HepG2 (cell line): ENCODE results near the gene ZFHX3. TPM values are rescaled to one million over a fixed set of nuclear protein-coding genes. Genes with fewer than 3 reads are reported as not detected.

ENCODE experiments used
- ADNP ChIP-seq: sonication (generic); formaldehyde crosslinking; IDR thresholded peaks from 2 replicates; pipeline ENCODE4 v1.4.0; 2020; ENCODE audit warnings: missing genetic modification reagents
- CENPX ChIP-seq: sonication (generic); formaldehyde crosslinking; IDR thresholded peaks from 2 replicates; pipeline ENCODE4 v1.9.0; 2021; ENCODE audit warnings: mild to moderate bottlenecking, missing genetic modification reagents, moderate library complexity
- HDAC1 ChIP-seq: sonication (generic); formaldehyde crosslinking; IDR thresholded peaks from 2 replicates; pipeline ENCODE4 v1.5.1; 2020; ENCODE audit warnings: mild to moderate bottlenecking, missing genetic modification reagents
- KLF16 ChIP-seq, 2 experiments: sonication (generic) in 1 of 2; formaldehyde crosslinking in 1 of 2; IDR thresholded peaks; 2 replicates each; pipeline versions ENCODE4 v1.6.1 to v1.8.0; 2016 to 2023; ENCODE audit warnings: missing genetic modification reagents in 2 of 2, missing compliant biosample characterization in 1 of 2
- PITX1 ChIP-seq: sonication (generic); formaldehyde crosslinking; IDR thresholded peaks from 2 replicates; pipeline ENCODE4 v1.5.1; 2020; ENCODE audit warnings: mild to moderate bottlenecking, missing genetic modification reagents
- RAD51 ChIP-seq: fragments of 450-650 bp; IDR thresholded peaks from 2 replicates; pipeline ENCODE4 v1.6.1; 2016; ENCODE audit warnings: borderline replicate concordance
- SNAPC2 ChIP-seq: sonication (generic); formaldehyde crosslinking; IDR thresholded peaks from 2 replicates; pipeline ENCODE4 v1.8.1; 2022; ENCODE audit warnings: mild to moderate bottlenecking, missing genetic modification reagents
- TCF7 ChIP-seq: sonication (generic); IDR thresholded peaks from 2 replicates; pipeline ENCODE4 v1.6.1; 2016; ENCODE audit warnings: antibody characterized with exemption, low read depth
- THYN1 ChIP-seq: sonication (generic); formaldehyde crosslinking; IDR thresholded peaks from 2 replicates; pipeline ENCODE4 v1.8.1; 2023; ENCODE audit warnings: low read depth, mild to moderate bottlenecking, moderate library complexity, missing genetic modification reagents, borderline replicate concordance
- ZKSCAN1 ChIP-seq: fragments of 150-350 bp; IDR thresholded peaks from 2 replicates; pipeline ENCODE4 v1.6.1; 2014; ENCODE audit warnings: low read length
- ZKSCAN8 ChIP-seq: IDR thresholded peaks from 2 replicates; pipeline ENCODE4 v1.6.1; 2016; ENCODE audit warnings: borderline replicate concordance, missing genetic modification reagents, missing compliant biosample characterization
- ZNF24 ChIP-seq: fragments of 450-650 bp; IDR thresholded peaks from 2 replicates; pipeline ENCODE4 v1.6.1; 2017; ENCODE audit warnings: antibody characterized with exemption, mild to moderate bottlenecking
- ZNF275 ChIP-seq: sonication (generic); formaldehyde crosslinking; IDR thresholded peaks from 2 replicates; pipeline ENCODE4 v1.8.0; 2022; ENCODE audit warnings: missing genetic modification reagents, mild to moderate bottlenecking, inconsistent platforms, borderline replicate concordance
- ZNF367 ChIP-seq: sonication (generic); formaldehyde crosslinking; IDR thresholded peaks from 2 replicates; pipeline ENCODE4 v1.4.0; 2020; ENCODE audit warnings: missing genetic modification reagents, borderline replicate concordance
- ZNF468 ChIP-seq: sonication (generic); formaldehyde crosslinking; IDR thresholded peaks from 2 replicates; pipeline ENCODE4 v1.8.0; 2022; ENCODE audit warnings: mild to moderate bottlenecking, moderate library complexity, missing genetic modification reagents
- ZNF543 ChIP-seq: sonication (generic); formaldehyde crosslinking; IDR thresholded peaks from 2 replicates; pipeline ENCODE4 v1.4.0; 2020; ENCODE audit warnings: mild to moderate bottlenecking, missing genetic modification reagents
- ZNF558 ChIP-seq: sonication (generic); formaldehyde crosslinking; IDR thresholded peaks from 2 replicates; pipeline ENCODE4 v1.9.0; 2022; ENCODE audit warnings: mild to moderate bottlenecking, missing genetic modification reagents, borderline replicate concordance
- ZNF605 ChIP-seq: sonication (generic); formaldehyde crosslinking; IDR thresholded peaks from 2 replicates; pipeline ENCODE4 v1.8.0; 2022; ENCODE audit warnings: mild to moderate bottlenecking, missing genetic modification reagents
- ZNF672 ChIP-seq: sonication (generic); formaldehyde crosslinking; IDR thresholded peaks from 2 replicates; pipeline ENCODE4 v1.8.1; 2022; ENCODE audit warnings: missing genetic modification reagents
- ZNF724P ChIP-seq: sonication (generic); formaldehyde crosslinking; IDR thresholded peaks from 2 replicates; pipeline ENCODE4 v1.8.0; 2022; ENCODE audit warnings: missing genetic modification reagents, borderline replicate concordance
- ZNF879 ChIP-seq: sonication (generic); formaldehyde crosslinking; IDR thresholded peaks from 2 replicates; pipeline ENCODE4 v1.8.1; 2023; ENCODE audit warnings: missing genetic modification reagents
- polyA plus RNA-seq, 8 experiments: library from polyadenylated mRNA; depleted of rRNA in 3 of 8; stranded (reverse) in 7 of 8; unstranded in 1 of 8; fragments of >200 nt; fragmentation: Illumina TruSeq in 4 of 8; extraction: Trizol in 4 of 8; gene quantifications; 2 replicates each; pipeline versions ENCODE4 v1.2.1 to v1.2.3, GENCODE V29; 2011 to 2016; ENCODE audit warnings: low read depth in 4 of 8, missing spikeins in 1 of 8, mixed read lengths in 1 of 8; ENCODE audit not compliant: insufficient read depth in 1 of 8
- total RNA-seq, 5 experiments: library from RNA; depleted of rRNA; stranded (reverse); fragments of >200 nt; fragmentation: Illumina TruSeq; extraction: Trizol; gene quantifications; 2 replicates each; pipeline ENCODE4 v1.2.3, GENCODE V29; 2016; ENCODE audit warnings: low read depth in 1 of 5
- TF ChIP-seq, protein P1 (sequence below): sonication (generic); formaldehyde crosslinking; IDR thresholded peaks from 2 replicates; pipeline ENCODE4 v1.5.0; 2020; ENCODE audit warnings: missing genetic modification reagents, mild to moderate bottlenecking, borderline replicate concordance
- TF ChIP-seq, protein P2 (sequence below): sonication (generic); formaldehyde crosslinking; IDR thresholded peaks from 2 replicates; pipeline ENCODE4 v1.8.1; 2023; ENCODE audit warnings: mild to moderate bottlenecking, inconsistent platforms, moderate library complexity, missing genetic modification reagents, borderline replicate concordance
- TF ChIP-seq, protein P3 (sequence below): sonication (generic); formaldehyde crosslinking; IDR thresholded peaks from 2 replicates; pipeline ENCODE4 v1.8.1; 2022; ENCODE audit warnings: low read depth, mild to moderate bottlenecking, missing genetic modification reagents

Gene ZFHX3
- total and polyA plus RNA-seq, 2 of the 13 experiments (the other 11 are each of a cell fraction or from before 2014, with no cell fraction given), result 5.0 to 6.0 TPM

DNA sequence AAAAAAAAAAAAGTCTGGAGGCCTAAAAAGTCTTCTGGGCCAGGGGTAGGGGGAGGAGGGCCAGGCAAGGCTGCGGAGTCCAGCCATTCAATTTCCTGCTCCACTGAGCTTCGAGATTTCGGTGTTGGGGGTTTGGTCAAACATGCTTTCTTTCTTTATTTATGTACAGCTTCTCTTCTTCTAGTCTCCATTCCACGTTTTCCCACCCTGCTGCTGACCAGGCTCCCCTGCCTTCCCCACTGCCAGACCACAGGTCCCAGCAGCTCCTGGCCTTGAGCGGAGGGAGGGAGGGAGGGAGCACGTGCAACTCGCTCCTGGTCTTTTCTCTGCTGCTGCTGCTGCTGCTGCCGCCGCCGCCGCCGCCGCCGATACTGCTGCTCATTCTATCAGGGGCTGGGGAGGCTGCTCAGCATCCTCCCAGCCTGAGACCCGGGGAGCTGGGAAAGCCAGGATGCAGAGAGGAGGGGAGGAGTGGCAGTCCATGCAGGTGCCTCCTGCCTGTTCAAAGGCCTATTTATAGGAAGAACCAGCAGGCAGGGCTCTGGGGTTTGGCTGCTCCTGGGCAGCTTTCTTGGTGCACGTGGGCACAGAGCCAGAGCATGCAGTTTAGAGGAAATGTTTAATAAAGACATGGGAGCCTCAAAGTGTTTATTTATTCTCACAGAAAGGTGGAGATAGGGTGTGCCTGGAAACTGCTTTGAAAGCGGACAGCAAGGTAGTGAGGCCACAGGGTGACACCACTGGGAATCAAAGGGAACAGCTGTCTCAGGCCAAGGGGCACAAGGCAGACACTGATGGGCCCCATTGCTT lies 23.4 kb upstream of the ZFHX3 start (continued):
- TF ChIP-seq, protein P1, sequence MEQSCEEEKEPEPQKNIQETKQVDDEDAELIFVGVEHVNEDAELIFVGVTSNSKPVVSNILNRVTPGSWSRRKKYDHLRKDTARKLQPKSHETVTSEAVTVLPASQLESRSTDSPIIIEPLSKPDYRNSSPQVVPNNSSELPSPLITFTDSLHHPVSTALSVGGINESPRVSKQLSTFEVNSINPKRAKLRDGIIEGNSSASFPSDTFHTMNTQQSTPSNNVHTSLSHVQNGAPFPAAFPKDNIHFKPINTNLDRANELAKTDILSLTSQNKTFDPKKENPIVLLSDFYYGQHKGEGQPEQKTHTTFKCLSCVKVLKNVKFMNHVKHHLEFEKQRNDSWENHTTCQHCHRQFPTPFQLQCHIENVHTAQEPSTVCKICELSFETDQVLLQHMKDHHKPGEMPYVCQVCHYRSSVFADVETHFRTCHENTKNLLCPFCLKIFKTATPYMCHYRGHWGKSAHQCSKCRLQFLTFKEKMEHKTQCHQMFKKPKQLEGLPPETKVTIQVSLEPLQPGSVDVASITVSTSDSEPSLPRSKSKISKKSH (CRISPR knock-in tag), result peak; percentile 72; the same call in 1 of the 2 replicates
- TF ChIP-seq, protein P2, sequence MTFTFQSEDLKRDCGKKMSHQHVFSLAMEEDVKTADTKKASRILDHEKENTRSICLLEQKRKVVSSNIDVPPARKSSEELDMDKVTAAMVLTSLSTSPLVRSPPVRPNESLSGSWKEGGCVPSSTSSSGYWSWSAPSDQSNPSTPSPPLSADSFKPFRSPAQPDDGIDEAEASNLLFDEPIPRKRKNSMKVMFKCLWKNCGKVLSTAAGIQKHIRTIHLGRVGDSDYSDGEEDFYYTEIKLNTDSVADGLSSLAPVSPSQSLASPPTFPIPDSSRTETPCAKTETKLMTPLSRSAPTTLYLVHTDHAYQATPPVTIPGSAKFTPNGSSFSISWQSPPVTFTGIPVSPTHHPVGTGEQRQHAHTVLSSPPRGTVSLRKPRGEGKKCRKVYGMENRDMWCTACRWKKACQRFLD (CRISPR knock-in tag), result no peak
- no peak for TF ChIP-seq ZNF879
- peak; percentile 53; the same call in 1 of the 2 replicates for TF ChIP-seq ZNF724P (CRISPR knock-in tag)
- TF ChIP-seq THYN1 (CRISPR knock-in tag), result no peak
- no peak for TF ChIP-seq ADNP (CRISPR knock-in tag)
- no peak for TF ChIP-seq ZNF24
- peak; percentile 28; the same call in 1 of the 2 replicates for TF ChIP-seq HDAC1 (CRISPR knock-in tag)
- TF ChIP-seq ZNF275, result peak; percentile 63; the same call in 1 of the 2 replicates
- TF ChIP-seq TCF7, result no peak
- TF ChIP-seq SNAPC2 (CRISPR knock-in tag), result no peak
- peak; percentile 32; the same call in 1 of the 2 replicates for TF ChIP-seq ZNF605 (CRISPR knock-in tag)
- TF ChIP-seq, protein P3, sequence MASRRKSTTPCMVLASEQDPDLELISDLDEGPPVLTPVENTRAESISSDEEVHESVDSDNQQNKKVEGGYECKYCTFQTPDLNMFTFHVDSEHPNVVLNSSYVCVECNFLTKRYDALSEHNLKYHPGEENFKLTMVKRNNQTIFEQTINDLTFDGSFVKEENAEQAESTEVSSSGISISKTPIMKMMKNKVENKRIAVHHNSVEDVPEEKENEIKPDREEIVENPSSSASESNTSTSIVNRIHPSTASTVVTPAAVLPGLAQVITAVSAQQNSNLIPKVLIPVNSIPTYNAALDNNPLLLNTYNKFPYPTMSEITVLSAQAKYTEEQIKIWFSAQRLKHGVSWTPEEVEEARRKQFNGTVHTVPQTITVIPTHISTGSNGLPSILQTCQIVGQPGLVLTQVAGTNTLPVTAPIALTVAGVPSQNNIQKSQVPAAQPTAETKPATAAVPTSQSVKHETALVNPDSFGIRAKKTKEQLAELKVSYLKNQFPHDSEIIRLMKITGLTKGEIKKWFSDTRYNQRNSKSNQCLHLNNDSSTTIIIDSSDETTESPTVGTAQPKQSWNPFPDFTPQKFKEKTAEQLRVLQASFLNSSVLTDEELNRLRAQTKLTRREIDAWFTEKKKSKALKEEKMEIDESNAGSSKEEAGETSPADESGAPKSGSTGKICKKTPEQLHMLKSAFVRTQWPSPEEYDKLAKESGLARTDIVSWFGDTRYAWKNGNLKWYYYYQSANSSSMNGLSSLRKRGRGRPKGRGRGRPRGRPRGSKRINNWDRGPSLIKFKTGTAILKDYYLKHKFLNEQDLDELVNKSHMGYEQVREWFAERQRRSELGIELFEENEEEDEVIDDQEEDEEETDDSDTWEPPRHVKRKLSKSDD (CRISPR knock-in tag), result no peak
- no peak for TF ChIP-seq ZNF468 (CRISPR knock-in tag)
- no peak for TF ChIP-seq CENPX (CRISPR knock-in tag)
- TF ChIP-seq ZNF367, result no peak
- peak; percentile 54; the same call in 1 of the 2 replicates for TF ChIP-seq ZKSCAN8 (CRISPR knock-in tag)
- TF ChIP-seq ZNF543 (CRISPR knock-in tag), result no peak
- TF ChIP-seq ZNF558, result no peak
- no peak for TF ChIP-seq ZKSCAN1
- TF ChIP-seq RAD51, result no peak
- no peak for TF ChIP-seq ZNF672 (CRISPR knock-in tag)
- TF ChIP-seq KLF16 (CRISPR knock-in tag; IDR thresholded peaks at IDR 0.05), result peak in 1 of 2 experiments; percentile 79; a peak in 1 of 4 replicates
- TF ChIP-seq PITX1 (CRISPR knock-in tag), result peak; percentile 30; the same call in 1 of the 2 replicates
